ENCODE data around the gene CYP4V2.

DNA sequence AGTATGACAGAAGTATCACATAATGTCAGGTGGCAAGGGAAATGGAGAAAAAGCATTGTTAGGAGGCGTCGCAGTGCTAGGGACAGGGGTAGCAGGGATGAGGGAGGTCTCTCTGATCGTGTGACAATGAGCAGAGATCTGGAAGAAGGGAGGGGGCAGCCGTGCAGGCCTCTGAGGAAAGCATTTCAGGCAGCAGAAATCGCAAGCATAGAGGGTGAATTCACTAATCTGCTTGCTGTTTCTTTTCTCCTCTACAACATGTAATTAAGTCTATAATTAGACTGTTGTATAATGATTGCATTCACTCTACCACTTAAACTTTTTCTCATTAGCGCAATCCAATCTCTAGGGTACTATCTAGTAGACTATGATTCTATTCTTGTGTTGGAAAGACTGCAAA, 9.1 kb downstream of the CYP4V2 start:
- TF ChIP-seq YY1 (IDR thresholded peaks at IDR 0.05; ENCODE audit: insufficient read depth, insufficient read length) (no peak), ZNF274 (IDR thresholded peaks at IDR 0.05; ENCODE audit: low read depth, low read length) (no peak)

All from NT2/D1 (cell line).